Measurements from ENCODE around the gene PLSCR5.

GRCh38 chr3:146560678-146561077, 44.5 kb downstream of the PLSCR5 start:
- TF ChIP-seq POLR2A (IDR thresholded peaks at IDR 0.05) (no peak), CTCF (IDR thresholded peaks at IDR 0.05) (no peak)

Data from gastroesophageal sphincter (tissue), 3 donors.